ENCODE data around the gene KLHL22. TPM values are rescaled to one million over a fixed set of nuclear protein-coding genes. Genes with fewer than 3 reads are reported as not detected.

The KLHL22 gene
- total and polyA plus RNA-seq, 2 experiments from 2014 or later = 23.6 to 38.0 TPM

DNA sequence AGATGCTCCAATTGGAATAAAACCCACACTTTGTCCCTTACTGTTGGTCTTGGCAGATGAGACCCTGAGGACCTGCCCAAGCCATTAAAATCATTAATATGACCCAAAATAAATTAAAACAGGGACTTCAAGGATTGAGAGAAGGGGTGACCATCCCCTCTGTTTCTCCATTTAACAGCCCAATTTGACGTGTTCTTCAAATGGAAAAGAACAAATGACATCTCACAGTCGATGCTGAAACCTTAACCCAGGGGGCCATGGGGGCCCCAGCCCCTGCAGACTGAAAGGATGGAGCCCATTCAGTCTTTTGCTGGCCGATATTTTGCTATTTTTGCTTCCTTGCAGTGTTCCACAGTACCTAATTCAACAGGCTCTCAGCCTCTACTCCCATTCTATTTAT lies 81.1 kb downstream of the KLHL22 start:
- Histone ChIP-seq H4K20me1 (ENCODE audit: insufficient read depth, poor library complexity, severe bottlenecking) (no peaks in the 10 kb centered on the region), H3K9me3 (ENCODE audit: low read depth) (no peaks in the 10 kb centered on the region), H2AFZ (no peak overlapping the region), H3K4me1 (ENCODE audit: insufficient read depth) (peaks cover 4% of the 10 kb centered on the region), H3K27me3 (no peaks in the 10 kb centered on the region), H3K27ac (no peak overlapping the region), H3K36me3 (replicated peaks; ENCODE audit: insufficient read depth, low read depth) (no peaks in the 10 kb centered on the region), H3K4me3 (no peak overlapping the region), H3K79me2 (no peaks in the 10 kb centered on the region), H3K9me2 (replicated peaks; ENCODE audit: insufficient read depth) (no peaks in the 10 kb centered on the region), H3K4me2 (no peak overlapping the region)
- TF ChIP-seq EZH2phosphoT487 (IDR thresholded peaks at IDR 0.05; ENCODE audit: low read depth, severe bottlenecking, unreplicated experiment) (no peak), EZH2 (IDR thresholded peaks at IDR 0.05; ENCODE audit: borderline replicate concordance) (no peak)
- TF ChIP-seq, protein P1, sequence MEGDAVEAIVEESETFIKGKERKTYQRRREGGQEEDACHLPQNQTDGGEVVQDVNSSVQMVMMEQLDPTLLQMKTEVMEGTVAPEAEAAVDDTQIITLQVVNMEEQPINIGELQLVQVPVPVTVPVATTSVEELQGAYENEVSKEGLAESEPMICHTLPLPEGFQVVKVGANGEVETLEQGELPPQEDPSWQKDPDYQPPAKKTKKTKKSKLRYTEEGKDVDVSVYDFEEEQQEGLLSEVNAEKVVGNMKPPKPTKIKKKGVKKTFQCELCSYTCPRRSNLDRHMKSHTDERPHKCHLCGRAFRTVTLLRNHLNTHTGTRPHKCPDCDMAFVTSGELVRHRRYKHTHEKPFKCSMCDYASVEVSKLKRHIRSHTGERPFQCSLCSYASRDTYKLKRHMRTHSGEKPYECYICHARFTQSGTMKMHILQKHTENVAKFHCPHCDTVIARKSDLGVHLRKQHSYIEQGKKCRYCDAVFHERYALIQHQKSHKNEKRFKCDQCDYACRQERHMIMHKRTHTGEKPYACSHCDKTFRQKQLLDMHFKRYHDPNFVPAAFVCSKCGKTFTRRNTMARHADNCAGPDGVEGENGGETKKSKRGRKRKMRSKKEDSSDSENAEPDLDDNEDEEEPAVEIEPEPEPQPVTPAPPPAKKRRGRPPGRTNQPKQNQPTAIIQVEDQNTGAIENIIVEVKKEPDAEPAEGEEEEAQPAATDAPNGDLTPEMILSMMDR (IDR thresholded peaks at IDR 0.05; ENCODE audit: poor library complexity) = no peak
- DNase-seq (ENCODE audit: low spot score) = no peak
- WGBS (ENCODE audit: low lambda C conversion rate, missing lambda C conversion rate) = 84% methylated on average over 3 of the region's 3 CpGs

DNA sequence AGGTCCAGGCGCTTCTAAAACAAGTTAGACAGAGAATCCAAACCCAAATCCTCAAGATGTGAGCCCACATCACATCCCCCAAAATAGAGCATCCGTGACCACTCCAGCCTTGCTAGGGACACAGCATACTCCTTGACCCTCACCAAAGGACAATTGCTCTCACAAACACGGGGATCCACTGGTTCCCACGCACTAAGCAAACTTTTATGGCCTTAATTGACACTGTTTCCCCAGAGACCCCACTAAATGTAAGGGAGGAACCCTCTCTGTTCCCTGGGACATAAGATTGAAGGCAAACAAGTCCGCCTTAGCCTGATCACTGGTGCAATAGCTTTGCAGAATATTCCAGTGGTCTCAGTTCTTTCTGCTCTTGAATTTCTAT lies 81.5 kb downstream of the KLHL22 start:
- Histone ChIP-seq H3K36me3 (replicated peaks; ENCODE audit: insufficient read depth, low read depth) (no peaks in the 10 kb centered on the region), H3K4me3 (no peak overlapping the region), H3K9me2 (replicated peaks; ENCODE audit: insufficient read depth) (no peaks in the 10 kb centered on the region), H3K27me3 (no peaks in the 10 kb centered on the region), H4K20me1 (ENCODE audit: insufficient read depth, poor library complexity, severe bottlenecking) (no peaks in the 10 kb centered on the region), H3K79me2 (no peaks in the 10 kb centered on the region), H2AFZ (no peak overlapping the region), H3K4me1 (ENCODE audit: insufficient read depth) (peaks cover 4% of the 10 kb centered on the region), H3K9me3 (ENCODE audit: low read depth) (no peaks in the 10 kb centered on the region), H3K4me2 (no peak overlapping the region), H3K27ac (no peak overlapping the region)
- no peak for DNase-seq (ENCODE audit: low spot score)
- TF ChIP-seq EZH2phosphoT487 (IDR thresholded peaks at IDR 0.05; ENCODE audit: low read depth, severe bottlenecking, unreplicated experiment) = no peak
- TF ChIP-seq EZH2 (IDR thresholded peaks at IDR 0.05; ENCODE audit: borderline replicate concordance) = no peak
- TF ChIP-seq, protein P1 (IDR thresholded peaks at IDR 0.05; ENCODE audit: poor library complexity) = no peak
- 86% methylated on average over 5 of the region's 5 CpGs for WGBS (ENCODE audit: low lambda C conversion rate, missing lambda C conversion rate)

DNA sequence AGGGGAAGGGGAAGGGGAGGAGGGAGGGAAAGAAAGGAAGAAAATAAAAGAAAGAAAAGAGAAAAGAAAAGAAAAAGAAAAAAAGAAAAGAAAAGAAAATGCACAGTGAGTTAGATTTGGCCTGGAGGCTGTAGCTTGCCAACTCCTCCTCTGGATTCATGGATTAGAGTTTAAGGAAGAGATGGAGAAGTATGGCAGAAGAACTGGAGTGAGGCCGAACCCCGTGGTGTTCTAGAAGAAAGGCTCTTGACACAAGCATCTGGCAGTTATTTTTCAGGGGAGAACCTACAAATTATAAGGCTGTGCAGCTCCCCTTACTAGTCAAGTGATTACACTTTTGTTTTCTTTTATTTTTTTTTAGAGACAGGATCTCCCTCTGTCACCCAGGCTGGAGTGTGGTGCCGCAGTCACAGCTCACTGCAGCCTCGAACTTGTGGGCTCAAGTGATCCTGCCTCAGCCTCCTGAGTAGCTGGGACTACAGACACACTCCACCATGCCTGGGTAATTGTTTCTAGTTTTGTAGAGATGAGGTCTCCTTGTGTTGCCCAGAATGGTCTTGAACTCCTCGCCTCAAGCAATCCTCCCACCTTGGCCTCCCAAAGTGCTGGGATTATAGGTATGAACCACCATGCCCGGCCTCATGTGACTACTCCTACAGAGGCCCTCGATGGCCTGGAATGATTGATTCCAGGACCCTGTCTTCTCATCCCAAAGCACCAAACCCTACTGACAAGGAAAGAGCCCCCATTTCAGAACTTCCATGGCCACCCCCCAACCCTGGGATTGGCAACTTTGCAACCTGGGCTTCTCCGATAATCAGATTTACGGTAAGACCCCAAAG lies 82.2 kb downstream of the KLHL22 start:
- H2AFZ ChIP-seq = no peak overlapping the region
- TF ChIP-seq EZH2 (IDR thresholded peaks at IDR 0.05; ENCODE audit: borderline replicate concordance) (no peak), EZH2phosphoT487 (IDR thresholded peaks at IDR 0.05; ENCODE audit: low read depth, severe bottlenecking, unreplicated experiment) (no peak)
- TF ChIP-seq, protein P1 (IDR thresholded peaks at IDR 0.05; ENCODE audit: poor library complexity) = no peak
- no peaks in the 10 kb centered on the region for H3K9me3 ChIP-seq (ENCODE audit: low read depth)
- DNase-seq (ENCODE audit: low spot score) = no peak
- 95% methylated on average over 9 of the region's 9 CpGs for WGBS (ENCODE audit: low lambda C conversion rate, missing lambda C conversion rate)
- no peaks in the 10 kb centered on the region for H3K27me3 ChIP-seq
- no peaks in the 10 kb centered on the region for H4K20me1 ChIP-seq (ENCODE audit: insufficient read depth, poor library complexity, severe bottlenecking)
- H3K27ac ChIP-seq = no peak overlapping the region
- no peaks in the 10 kb centered on the region for H3K9me2 ChIP-seq (replicated peaks; ENCODE audit: insufficient read depth)
- H3K4me3 ChIP-seq = no peak overlapping the region
- H3K4me1 ChIP-seq (ENCODE audit: insufficient read depth) = peaks cover 1% of the 10 kb centered on the region
- H3K36me3 ChIP-seq (replicated peaks; ENCODE audit: insufficient read depth, low read depth) = no peaks in the 10 kb centered on the region
- H3K79me2 ChIP-seq = no peaks in the 10 kb centered on the region
- no peak overlapping the region for H3K4me2 ChIP-seq

All from hepatocyte (in vitro differentiated cells).